Measurements from ENCODE around the gene TREH.
"Not testable (repeated sequence)": the region's sequence is repeated elsewhere in the genome, so short reads cannot be mapped to it uniquely, and the experiment has no call there.

TREH gene, protein sequence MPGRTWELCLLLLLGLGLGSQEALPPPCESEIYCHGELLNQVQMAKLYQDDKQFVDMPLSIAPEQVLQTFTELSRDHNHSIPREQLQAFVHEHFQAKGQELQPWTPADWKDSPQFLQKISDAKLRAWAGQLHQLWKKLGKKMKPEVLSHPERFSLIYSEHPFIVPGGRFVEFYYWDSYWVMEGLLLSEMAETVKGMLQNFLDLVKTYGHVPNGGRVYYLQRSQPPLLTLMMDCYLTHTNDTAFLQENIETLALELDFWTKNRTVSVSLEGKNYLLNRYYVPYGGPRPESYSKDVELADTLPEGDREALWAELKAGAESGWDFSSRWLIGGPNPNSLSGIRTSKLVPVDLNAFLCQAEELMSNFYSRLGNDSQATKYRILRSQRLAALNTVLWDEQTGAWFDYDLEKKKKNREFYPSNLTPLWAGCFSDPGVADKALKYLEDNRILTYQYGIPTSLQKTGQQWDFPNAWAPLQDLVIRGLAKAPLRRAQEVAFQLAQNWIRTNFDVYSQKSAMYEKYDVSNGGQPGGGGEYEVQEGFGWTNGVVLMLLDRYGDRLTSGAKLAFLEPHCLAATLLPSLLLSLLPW

DNA sequence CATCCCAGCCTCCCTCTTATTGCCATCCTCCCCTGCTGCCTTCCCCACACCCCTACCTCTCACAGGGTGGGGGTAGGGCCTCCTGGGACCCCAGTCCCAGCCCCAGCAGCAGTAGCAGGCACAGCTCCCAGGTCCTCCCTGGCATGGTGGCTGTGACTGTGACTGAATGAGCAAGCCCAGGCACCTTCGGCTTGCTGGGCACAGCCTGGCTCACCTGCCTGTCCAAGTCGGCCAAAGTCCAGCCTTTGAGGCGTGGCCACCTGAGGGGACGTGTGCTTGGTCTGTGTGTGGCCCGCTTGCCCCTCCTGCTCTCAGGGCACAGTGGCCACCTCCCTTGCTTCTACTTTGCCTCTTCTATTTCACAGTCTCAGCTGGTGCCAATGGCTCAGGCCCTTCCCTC lies at the start of gene TREH:
TREH (minus strand) TSS at position 168 of the 400 bp plus-strand sequence; CDS start at position 145, 23 bp downstream.
- no peaks in the 10 kb centered on the region for H3K36me3 ChIP-seq (ENCODE audit: insufficient read depth, low read length)
- no peak for DNase-seq (ENCODE audit: low read depth, low spot score)
- no peak for TF ChIP-seq EZH2 (IDR thresholded peaks at IDR 0.05)
- TF ChIP-seq POLR2AphosphoS5 (IDR thresholded peaks at IDR 0.05; ENCODE audit: borderline replicate concordance, low read depth, low read length): no peak
- TF ChIP-seq FOXP2 (optimal IDR thresholded peaks at IDR 0.05; ENCODE audit: control extremely low read depth, extremely low read length, insufficient read depth): no peak
- H3K4me3 ChIP-seq: no peak within 1 kb of the TSS
- H3K27ac ChIP-seq: no peak within 1 kb of the TSS
- no peaks in the 10 kb centered on the region for H3K9me3 ChIP-seq (ENCODE audit: low read depth, low read length)
- no peak within 1 kb of the TSS for H3K9ac ChIP-seq (ENCODE audit: insufficient read length)

- not testable (repeated sequence) for DNase-seq (ENCODE audit: low read depth, low spot score); H3K9ac ChIP-seq (ENCODE audit: insufficient read length); H3K27ac ChIP-seq; H3K9me3 ChIP-seq (ENCODE audit: low read depth, low read length); H3K4me3 ChIP-seq; H3K36me3 ChIP-seq (ENCODE audit: insufficient read depth, low read length)
Observed at GRCh38 chr11:118728112-118728511, 48.7 kb upstream of the TREH start.

DNA sequence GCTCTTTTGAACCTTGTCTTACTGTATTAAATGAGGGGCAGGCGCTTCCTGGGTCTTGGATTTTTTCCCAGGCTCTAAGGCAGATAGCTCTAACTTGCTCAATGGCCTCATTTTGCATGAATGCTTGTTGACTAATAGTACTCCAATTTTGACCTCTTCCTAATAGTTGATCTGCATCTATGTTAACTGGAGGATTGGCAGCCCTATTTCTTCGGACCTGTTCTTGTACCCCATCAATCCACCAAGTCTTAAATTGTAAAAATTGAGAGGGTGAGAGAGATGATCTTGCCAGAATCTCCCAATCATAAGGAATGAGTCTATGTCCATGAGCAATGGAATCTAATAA lies 48.2 kb upstream of the TREH start:
- H3K27ac ChIP-seq; H3K9me3 ChIP-seq (ENCODE audit: low read depth, low read length); DNase-seq (ENCODE audit: low read depth, low spot score); H3K36me3 ChIP-seq (ENCODE audit: insufficient read depth, low read length); H3K9ac ChIP-seq (ENCODE audit: insufficient read length); H3K4me3 ChIP-seq: not testable (repeated sequence)

DNA sequence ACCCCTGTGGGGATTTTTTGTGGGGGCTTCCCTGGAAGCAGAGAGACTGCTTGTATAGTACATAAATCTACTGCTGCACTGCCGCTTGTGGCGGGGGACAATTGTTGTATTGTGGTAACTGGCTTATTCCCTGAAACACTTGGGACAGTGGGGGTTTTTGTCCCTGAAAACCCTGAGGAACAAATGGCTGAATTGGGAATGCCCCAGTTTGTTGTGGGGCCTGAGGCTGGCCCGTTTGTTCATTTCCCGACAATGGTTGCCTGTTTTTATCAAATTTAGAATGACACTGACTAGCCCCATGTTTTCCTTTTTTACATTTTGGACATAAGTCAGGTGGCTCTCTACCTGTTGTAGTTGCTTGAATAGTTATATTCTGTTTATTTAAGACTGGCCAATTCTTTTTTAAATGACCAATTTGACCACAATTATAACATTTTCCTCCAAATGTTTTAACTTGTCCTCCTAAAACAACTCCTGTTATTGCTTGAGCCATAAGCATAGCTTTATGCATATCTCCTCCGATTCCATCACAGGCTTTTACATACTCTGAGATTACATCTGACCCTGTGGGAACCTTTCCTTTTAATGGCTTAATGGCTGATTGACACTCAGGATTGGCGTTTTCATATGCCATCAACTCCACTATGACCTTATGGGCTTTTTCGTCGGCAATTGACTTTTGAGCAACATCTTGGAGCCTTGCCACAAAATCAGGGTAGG lies 47.7 kb upstream of the TREH start:
- not testable (repeated sequence) for H3K9me3 ChIP-seq (ENCODE audit: low read depth, low read length); H3K9ac ChIP-seq (ENCODE audit: insufficient read length); DNase-seq (ENCODE audit: low read depth, low spot score); H3K4me3 ChIP-seq; H3K27ac ChIP-seq; H3K36me3 ChIP-seq (ENCODE audit: insufficient read depth, low read length)

DNA sequence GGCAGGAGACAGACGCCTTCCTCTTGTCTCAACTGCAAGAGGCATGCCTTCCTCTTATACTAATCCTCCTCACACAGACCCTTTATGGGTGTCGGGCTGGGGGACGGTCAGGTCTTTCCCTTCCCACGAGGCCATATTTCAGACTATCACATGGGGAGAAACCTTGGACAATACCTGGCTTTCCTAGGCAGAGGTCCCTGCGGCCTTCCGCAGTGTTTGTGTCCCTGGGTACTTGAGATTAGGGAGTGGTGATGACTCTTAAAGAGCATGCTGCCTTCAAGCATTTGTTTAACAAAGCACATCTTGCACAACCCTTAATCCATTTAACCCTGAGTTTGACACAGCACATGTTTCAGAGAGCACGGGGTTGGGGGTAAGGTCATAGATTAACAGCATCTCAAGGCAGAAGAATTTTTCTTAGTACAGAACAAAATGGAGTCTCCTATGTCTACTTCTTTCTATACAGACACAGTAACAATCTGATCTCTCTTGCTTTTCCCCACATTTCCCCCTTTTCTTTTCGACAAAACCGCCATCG lies 42.1 kb upstream of the TREH start:
- not testable (repeated sequence) for H3K36me3 ChIP-seq (ENCODE audit: insufficient read depth, low read length); H3K4me3 ChIP-seq; DNase-seq (ENCODE audit: low read depth, low spot score); H3K27ac ChIP-seq; H3K9ac ChIP-seq (ENCODE audit: insufficient read length); H3K9me3 ChIP-seq (ENCODE audit: low read depth, low read length)

DNA sequence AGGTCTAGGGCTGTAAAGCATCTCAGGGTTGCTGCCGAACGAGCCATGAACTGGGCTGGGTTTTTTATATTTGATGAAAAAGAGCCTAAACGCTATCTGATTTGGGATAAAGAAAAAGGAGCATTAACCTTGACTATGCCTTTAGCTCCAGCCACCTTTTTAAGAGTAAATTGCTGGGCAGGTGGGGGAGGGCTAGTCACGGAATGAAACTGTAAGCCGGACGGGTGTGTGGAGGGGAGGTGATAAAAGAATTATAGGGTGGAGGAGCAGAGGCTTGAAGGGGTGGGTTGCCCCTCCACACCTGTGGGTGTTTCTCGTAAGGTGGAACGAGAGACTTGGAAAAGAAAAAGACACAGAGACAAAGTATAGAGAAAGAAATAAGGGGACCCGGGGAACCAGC lies 41.3 kb upstream of the TREH start:
- H3K27ac ChIP-seq, H3K4me3 ChIP-seq: not testable (repeated sequence)

GRCh38 chr11:118720078-118720477 lies 40.6 kb upstream of the TREH start:
- not testable (repeated sequence) for H3K27ac ChIP-seq; H3K9me3 ChIP-seq (ENCODE audit: low read depth, low read length); DNase-seq (ENCODE audit: low read depth, low spot score); H3K4me3 ChIP-seq; H3K36me3 ChIP-seq (ENCODE audit: insufficient read depth, low read length); H3K9ac ChIP-seq (ENCODE audit: insufficient read length)

More for the DNA sequence above, 41.3 kb upstream of the TREH start:
- H3K9ac ChIP-seq (ENCODE audit: insufficient read length); H3K9me3 ChIP-seq (ENCODE audit: low read depth, low read length); DNase-seq (ENCODE audit: low read depth, low spot score); H3K36me3 ChIP-seq (ENCODE audit: insufficient read depth, low read length): not testable (repeated sequence)

GRCh38 chr11:118718562-118718961 lies 39.1 kb upstream of the TREH start:
- not testable (repeated sequence) for H3K9me3 ChIP-seq (ENCODE audit: low read depth, low read length); H3K27ac ChIP-seq; H3K4me3 ChIP-seq; H3K36me3 ChIP-seq (ENCODE audit: insufficient read depth, low read length); H3K9ac ChIP-seq (ENCODE audit: insufficient read length); DNase-seq (ENCODE audit: low read depth, low spot score)

DNA sequence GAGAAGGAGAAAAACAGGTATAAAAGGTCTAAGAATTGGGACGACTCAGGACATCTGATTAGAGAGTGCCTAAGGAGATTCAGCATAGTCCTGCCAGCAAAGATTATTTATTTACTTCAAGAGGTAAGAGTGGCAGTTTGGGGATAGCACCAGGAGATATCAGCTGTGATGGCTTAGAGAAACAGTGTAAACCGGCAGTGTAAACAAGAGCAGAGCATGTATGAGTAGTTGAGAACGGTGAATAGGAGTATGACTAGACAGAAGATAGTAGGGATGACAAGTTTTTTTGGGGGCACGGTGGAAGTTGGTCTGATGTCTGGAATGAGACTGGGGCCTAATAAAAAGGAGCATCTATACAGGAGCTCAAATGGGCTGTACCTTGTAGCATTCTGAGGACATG lies 38.3 kb upstream of the TREH start:
- H3K9me3 ChIP-seq (ENCODE audit: low read depth, low read length); H3K27ac ChIP-seq; H3K9ac ChIP-seq (ENCODE audit: insufficient read length); DNase-seq (ENCODE audit: low read depth, low spot score); H3K36me3 ChIP-seq (ENCODE audit: insufficient read depth, low read length); H3K4me3 ChIP-seq: not testable (repeated sequence)

GRCh38 chr11:118717221-118717620 lies 37.8 kb upstream of the TREH start:
- DNase-seq (ENCODE audit: low read depth, low spot score); H3K9me3 ChIP-seq (ENCODE audit: low read depth, low read length); H3K36me3 ChIP-seq (ENCODE audit: insufficient read depth, low read length); H3K4me3 ChIP-seq; H3K27ac ChIP-seq; H3K9ac ChIP-seq (ENCODE audit: insufficient read length): not testable (repeated sequence)

Measured in SK-N-MC (cell line).